NB4 (cell line): Measurements from ENCODE around the gene XXYLT1.
"Not testable (repeated sequence)": the region's sequence is repeated elsewhere in the genome, so short reads cannot be mapped to it uniquely, and the experiment has no call there.

ENCODE experiments used
- DNase-seq: peaks from one replicate; pipeline ENCODE4 v3.0.0; 2010; ENCODE audit warnings: low read depth
- H3K4me3 ChIP-seq: one replicate; pipeline ENCODE4 v1.5.1; 2011; ENCODE audit warnings: mild to moderate bottlenecking, low read depth, low read length, moderate library complexity
- CTCF ChIP-seq: IDR thresholded peaks from one replicate; pipeline ENCODE4 v1.5.1; 2012; ENCODE audit warnings: low read depth, low read length
- MAX ChIP-seq: IDR thresholded peaks from 2 replicates; pipeline ENCODE4 v1.6.1; 2011; ENCODE audit warnings: low read depth, low read length
- MYC ChIP-seq: IDR thresholded peaks from 2 replicates; pipeline ENCODE4 v1.6.1; 2011; ENCODE audit warnings: low read depth, low read length
- POLR2A ChIP-seq: IDR thresholded peaks from 2 replicates; pipeline ENCODE4 v1.6.1; 2011; ENCODE audit warnings: mild to moderate bottlenecking; ENCODE audit not compliant: insufficient read length; ENCODE audit errors: extremely low read depth

Gene XXYLT1

GRCh38 chr3:195040773-195041520 is 230.0 kb downstream of the XXYLT1 start:
- TF ChIP-seq POLR2A = no peak
- no peak for DNase-seq
- H3K4me3 ChIP-seq = no peak overlapping the region

GRCh38 chr3:195040094-195040493 is 230.9 kb downstream of the XXYLT1 start:
- H3K4me3 ChIP-seq = no peak overlapping the region
- TF ChIP-seq MYC (no peak), POLR2A (no peak), MAX (no peak), CTCF (no peak)

GRCh38 chr3:195039180-195039843 is 231.6 kb downstream of the XXYLT1 start:
- H3K4me3 ChIP-seq = no peak overlapping the region
- TF ChIP-seq MYC = no peak
- no peak for TF ChIP-seq MAX
- no peak for TF ChIP-seq POLR2A
- no peak for TF ChIP-seq CTCF

More at GRCh38 chr3:195040094-195040493, 230.9 kb downstream of the XXYLT1 start:
- DNase-seq = peak; percentile 74

GRCh38 chr3:195038161-195038560 is 232.8 kb downstream of the XXYLT1 start:
- no peak for DNase-seq
- TF ChIP-seq POLR2A = no peak
- no peak for TF ChIP-seq MYC
- no peak for TF ChIP-seq CTCF
- no peak for TF ChIP-seq MAX
- H3K4me3 ChIP-seq = no peak overlapping the region

More at GRCh38 chr3:195039180-195039843, 231.6 kb downstream of the XXYLT1 start:
- DNase-seq = peak; percentile 52

- H3K4me3 ChIP-seq, DNase-seq: not testable (repeated sequence)
Observed at GRCh38 chr3:195037586-195037985, 233.4 kb downstream of the XXYLT1 start.

- no peak overlapping the region for H3K4me3 ChIP-seq
- DNase-seq = no peak
- no peak for TF ChIP-seq MAX
Observed at GRCh38 chr3:195036974-195037373, 234.0 kb downstream of the XXYLT1 start.

- DNase-seq = no peak
- no peak overlapping the region for H3K4me3 ChIP-seq
- no peak for TF ChIP-seq POLR2A
- no peak for TF ChIP-seq CTCF
- TF ChIP-seq MYC = no peak
- TF ChIP-seq MAX = no peak
Observed at GRCh38 chr3:195036574-195036973, 234.4 kb downstream of the XXYLT1 start.
